HEK293 (cell line): ENCODE data around the gene BTBD9.

Experiments used
- SETDB1 ChIP-seq: IDR thresholded peaks from one replicate; pipeline ENCODE4 v1.6.1; 2017; ENCODE audit warnings: mild to moderate bottlenecking, low read length, moderate library complexity, mixed read lengths; ENCODE audit not compliant: insufficient read length
- ZBTB21 ChIP-seq: fragments of 450-650 bp; formaldehyde crosslinking; IDR thresholded peaks from 2 replicates; pipeline ENCODE4 v1.5.1; 2017; ENCODE audit warnings: missing biosample characterization, missing genetic modification characterization
- ZBTB7A ChIP-seq: fragments of 450-650 bp; formaldehyde crosslinking; IDR thresholded peaks from 2 replicates; pipeline ENCODE4 v1.5.1; 2016; ENCODE audit warnings: low read depth, missing biosample characterization, missing genetic modification characterization
- ZNF580 ChIP-seq: fragments of 450-650 bp; formaldehyde crosslinking; IDR thresholded peaks from 2 replicates; pipeline ENCODE4 v1.5.1; 2016; ENCODE audit warnings: missing biosample characterization, missing genetic modification characterization
- ZNF610 ChIP-seq: fragments of 450-650 bp; formaldehyde crosslinking; IDR thresholded peaks from 2 replicates; pipeline ENCODE4 v1.5.1; 2016; ENCODE audit warnings: missing biosample characterization, missing genetic modification characterization, borderline replicate concordance

GRCh38 chr6:38163186-38164130 is 476.3 kb downstream of the BTBD9 start:
- no peak for TF ChIP-seq SETDB1
- TF ChIP-seq ZBTB7A (tag by site-specific recombination) = no peak
- TF ChIP-seq ZNF610 (tag by site-specific recombination) = no peak
- TF ChIP-seq ZNF580 (tag by site-specific recombination) = no peak
- no peak for TF ChIP-seq ZBTB21 (tag by site-specific recombination)
